ENCODE measurements around the gene PPA2. TPM values are rescaled to one million over a fixed set of nuclear protein-coding genes. Genes with fewer than 3 reads are reported as not detected.

PPA2 gene
- total RNA-seq, 1 experiment from 2014 or later = 108 TPM

- H4K20me1 ChIP-seq (ENCODE audit: low read length) = no peaks in the 10 kb centered on the region
- no peaks in the 10 kb centered on the region for H3K36me3 ChIP-seq (ENCODE audit: low read depth, low read length)
- POLR2A ChIA-PET (ENCODE audit: unreplicated experiment) = no interaction called here
- 0 out of 2 replicates have a peak overlapping the region, but pooled peaks have one; percentile 23 for H2AFZ ChIP-seq (ENCODE audit: low read length)
- H3K79me2 ChIP-seq (ENCODE audit: low read length) = no peaks in the 10 kb centered on the region
- TF ChIP-seq EZH2phosphoT487 (IDR thresholded peaks at IDR 0.05; ENCODE audit: borderline replicate concordance, low read length) (no peak), CTCF (conservative IDR thresholded peaks at IDR 0.05; ENCODE audit: low read depth, low read length) (no peak), EZH2 (IDR thresholded peaks at IDR 0.05; ENCODE audit: low read length, unreplicated experiment) (no peak)
- intact Hi-C loops (cut with micrococcal nuclease) = loop anchor here (5.0 kb wide), 1 partner anchor 137 kb away; no protein-coding TSS in a partner anchor
- ATAC-seq (peak; percentile 60), DNase-seq (peak; percentile 42)
- BruUV-seq (replicated peaks) = no TSS peak
- no peak overlapping the region for H3K9ac ChIP-seq (ENCODE audit: low read length)
- H3K9me3 ChIP-seq (ENCODE audit: low read length) = no peaks in the 10 kb centered on the region
- H3K27me3 ChIP-seq (ENCODE audit: low read length) = no peaks in the 10 kb centered on the region
- no peaks in the 10 kb centered on the region for H3F3A ChIP-seq (ENCODE audit: low read length, unreplicated experiment)
- H3K27ac ChIP-seq (ENCODE audit: low read length) = no peak overlapping the region; the same call in 1 of the 2 replicates
- CTCF ChIA-PET = no interaction called here
- H3K4me2 ChIP-seq (ENCODE audit: low read length) = peak overlapping the region; percentile 39; the same call in 1 of the 2 replicates
- no peaks in the 10 kb centered on the region for H3K9me2 ChIP-seq (replicated peaks; ENCODE audit: low read length)
- peaks cover 15% of the 10 kb centered on the region for H3K4me1 ChIP-seq (ENCODE audit: insufficient read depth, low read length)
- no peak overlapping the region for H3K4me3 ChIP-seq (ENCODE audit: low read length)
These were observed 21.8 kb upstream of the PPA2 start for GRCh38 chr4:105495667-105496066.

- ChIA-PET CTCF (no interaction called here), POLR2A (ENCODE audit: unreplicated experiment) (no interaction called here)
- no TSS peak for BruUV-seq (replicated peaks)
- Histone ChIP-seq H2AFZ (ENCODE audit: low read length) (no peak overlapping the region), H3K27ac (ENCODE audit: low read length) (no peak overlapping the region), H3F3A (ENCODE audit: low read length, unreplicated experiment) (no peaks in the 10 kb centered on the region), H3K79me2 (ENCODE audit: low read length) (no peaks in the 10 kb centered on the region), H3K9me3 (ENCODE audit: low read length) (no peaks in the 10 kb centered on the region), H3K27me3 (ENCODE audit: low read length) (no peaks in the 10 kb centered on the region), H3K36me3 (ENCODE audit: low read depth, low read length) (no peaks in the 10 kb centered on the region), H3K4me1 (ENCODE audit: insufficient read depth, low read length) (peaks cover 6% of the 10 kb centered on the region), H3K9ac (ENCODE audit: low read length) (no peak overlapping the region), H3K9me2 (replicated peaks; ENCODE audit: low read length) (no peaks in the 10 kb centered on the region), H3K4me2 (ENCODE audit: low read length) (no peak overlapping the region), H4K20me1 (ENCODE audit: low read length) (no peaks in the 10 kb centered on the region), H3K4me3 (ENCODE audit: low read length) (no peak overlapping the region)
- DNase-seq = no peak
- ATAC-seq = no peak
- no peak for TF ChIP-seq EZH2 (IDR thresholded peaks at IDR 0.05; ENCODE audit: low read length, unreplicated experiment)
- no peak for TF ChIP-seq EZH2phosphoT487 (IDR thresholded peaks at IDR 0.05; ENCODE audit: borderline replicate concordance, low read length)
- no peak for TF ChIP-seq CTCF (conservative IDR thresholded peaks at IDR 0.05; ENCODE audit: low read depth, low read length)
- intact Hi-C loops (cut with micrococcal nuclease) = no loop called here
These were observed 16.7 kb upstream of the PPA2 start for GRCh38 chr4:105490523-105490922.

- Histone ChIP-seq H3K9me3 (ENCODE audit: low read length) (no peaks in the 10 kb centered on the region), H3K79me2 (ENCODE audit: low read length) (no peaks in the 10 kb centered on the region), H4K20me1 (ENCODE audit: low read length) (no peaks in the 10 kb centered on the region), H3F3A (ENCODE audit: low read length, unreplicated experiment) (no peaks in the 10 kb centered on the region), H3K4me3 (ENCODE audit: low read length) (no peak overlapping the region), H3K4me2 (ENCODE audit: low read length) (no peak overlapping the region), H3K4me1 (ENCODE audit: insufficient read depth, low read length) (no peaks in the 10 kb centered on the region), H3K27ac (ENCODE audit: low read length) (no peak overlapping the region), H3K36me3 (ENCODE audit: low read depth, low read length) (no peaks in the 10 kb centered on the region), H3K27me3 (ENCODE audit: low read length) (no peaks in the 10 kb centered on the region), H2AFZ (ENCODE audit: low read length) (no peak overlapping the region), H3K9me2 (replicated peaks; ENCODE audit: low read length) (no peaks in the 10 kb centered on the region), H3K9ac (ENCODE audit: low read length) (no peak overlapping the region)
- DNase-seq (no peak), ATAC-seq (no peak)
- ChIA-PET POLR2A (ENCODE audit: unreplicated experiment) (interaction anchor here (0.6 kb wide), 1 partner anchor 203 kb away, joined by 3 read pairs; no protein-coding TSS in a partner anchor), CTCF (no interaction called here)
- no peak for TF ChIP-seq EZH2 (IDR thresholded peaks at IDR 0.05; ENCODE audit: low read length, unreplicated experiment)
- no peak for TF ChIP-seq CTCF (conservative IDR thresholded peaks at IDR 0.05; ENCODE audit: low read depth, low read length)
- TF ChIP-seq EZH2phosphoT487 (IDR thresholded peaks at IDR 0.05; ENCODE audit: borderline replicate concordance, low read length) = no peak
- BruUV-seq (replicated peaks) = no TSS peak
- intact Hi-C loops (cut with micrococcal nuclease) = no loop called here
These were observed 10.0 kb upstream of the PPA2 start for GRCh38 chr4:105483840-105484239.
